GM12872 (cell line): ENCODE results near the gene HOXA9.

Experiments used
- CTCF ChIP-seq: IDR thresholded peaks from 3 replicates; pipeline ENCODE4 v1.5.1; 2011; ENCODE audit warnings: low read depth, mild to moderate bottlenecking, low read length, moderate library complexity; ENCODE audit not compliant: insufficient read depth

HOXA9 gene

GRCh38 chr7:27122077-27122910 is 43.0 kb downstream of the HOXA9 start:
- TF ChIP-seq CTCF = no peak

GRCh38 chr7:27121684-27122076 is 43.7 kb downstream of the HOXA9 start:
- TF ChIP-seq CTCF = no peak

GRCh38 chr7:27119412-27119911 is 45.9 kb downstream of the HOXA9 start:
- TF ChIP-seq CTCF = no peak

- TF ChIP-seq CTCF = no peak
Observed at GRCh38 chr7:27118580-27118979, 46.8 kb downstream of the HOXA9 start.

GRCh38 chr7:27117887-27118491 is 47.3 kb downstream of the HOXA9 start:
- TF ChIP-seq CTCF = no peak

GRCh38 chr7:27116962-27117886 is 48.1 kb downstream of the HOXA9 start:
- no peak for TF ChIP-seq CTCF
